ENCODE data around the gene CCDC81. TPM values are rescaled to one million over a fixed set of nuclear protein-coding genes. Genes with fewer than 3 reads are reported as not detected.
A peak's percentile ranks its signal among the peaks of the same experiment; 100 is the strongest.

CCDC81 gene
- total RNA-seq, 2 donors from 2014 or later = 33.3 to 34.0 TPM

DNA sequence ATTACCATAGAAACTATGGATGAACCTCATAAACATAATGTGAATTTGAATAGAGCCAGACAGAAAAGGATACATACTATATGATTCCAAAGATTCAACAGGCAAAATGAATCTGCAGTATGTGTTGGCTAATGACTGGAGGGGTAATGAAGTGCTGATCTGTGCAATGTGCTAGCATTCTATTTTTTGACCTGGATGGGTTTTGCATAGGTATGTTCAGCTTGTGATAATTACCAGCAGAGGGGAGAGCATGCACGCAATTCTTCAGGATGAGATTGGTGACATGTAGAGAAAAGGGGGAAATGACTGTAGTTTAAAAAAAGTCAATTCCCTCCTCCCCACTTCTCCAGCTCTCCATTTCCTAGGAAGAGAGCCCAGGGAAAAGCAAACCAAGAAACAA, 618 bp upstream of the CCDC81 start:
- Histone ChIP-seq H3K27ac (ENCODE audit: low read depth, low read length) (peak overlapping the region; percentile 54), H3K27me3 (ENCODE audit: control insufficient read depth, insufficient read depth, low read length, poor library complexity, severe bottlenecking) (no peaks in the 10 kb centered on the region), H3K36me3 (ENCODE audit: control insufficient read depth, insufficient read depth, low read length) (no peaks in the 10 kb centered on the region), H3K4me3 (ENCODE audit: low read length) (peak overlapping the region; percentile 24), H3K9me3 (ENCODE audit: control insufficient read depth, low read length) (peaks cover 33% of the 10 kb centered on the region), H3K9ac (ENCODE audit: extremely low read depth, low read length, poor library complexity, severe bottlenecking) (no peak overlapping the region), H3K4me1 (ENCODE audit: control insufficient read depth, insufficient read depth, low read length) (no peaks in the 10 kb centered on the region)
- Mint-ChIP-seq H3K9me3 (peaks cover 23% of the 10 kb centered on the region), H3K27ac (no peak overlapping the region), H3K36me3 (ENCODE audit: low read depth) (no peaks in the 10 kb centered on the region), H3K4me1 (peaks cover 15% of the 10 kb centered on the region), H3K27me3 (ENCODE audit: insufficient read depth) (peaks cover 9% of the 10 kb centered on the region), H3K4me3 (peak overlapping the region; percentile 51)
- TF ChIP-seq, protein P1, sequence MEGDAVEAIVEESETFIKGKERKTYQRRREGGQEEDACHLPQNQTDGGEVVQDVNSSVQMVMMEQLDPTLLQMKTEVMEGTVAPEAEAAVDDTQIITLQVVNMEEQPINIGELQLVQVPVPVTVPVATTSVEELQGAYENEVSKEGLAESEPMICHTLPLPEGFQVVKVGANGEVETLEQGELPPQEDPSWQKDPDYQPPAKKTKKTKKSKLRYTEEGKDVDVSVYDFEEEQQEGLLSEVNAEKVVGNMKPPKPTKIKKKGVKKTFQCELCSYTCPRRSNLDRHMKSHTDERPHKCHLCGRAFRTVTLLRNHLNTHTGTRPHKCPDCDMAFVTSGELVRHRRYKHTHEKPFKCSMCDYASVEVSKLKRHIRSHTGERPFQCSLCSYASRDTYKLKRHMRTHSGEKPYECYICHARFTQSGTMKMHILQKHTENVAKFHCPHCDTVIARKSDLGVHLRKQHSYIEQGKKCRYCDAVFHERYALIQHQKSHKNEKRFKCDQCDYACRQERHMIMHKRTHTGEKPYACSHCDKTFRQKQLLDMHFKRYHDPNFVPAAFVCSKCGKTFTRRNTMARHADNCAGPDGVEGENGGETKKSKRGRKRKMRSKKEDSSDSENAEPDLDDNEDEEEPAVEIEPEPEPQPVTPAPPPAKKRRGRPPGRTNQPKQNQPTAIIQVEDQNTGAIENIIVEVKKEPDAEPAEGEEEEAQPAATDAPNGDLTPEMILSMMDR (conservative IDR thresholded peaks at IDR 0.05) = no peak
- no peak for DNase-seq
- WGBS, 2 experiments (ENCODE audit: insufficient coverage in 1 of 2, insufficient read length in 1 of 2) = 67% methylated on average over 1 of the region's 1 CpG; no CpG with 5 or more reads in 1 of the 2 experiments

DNA sequence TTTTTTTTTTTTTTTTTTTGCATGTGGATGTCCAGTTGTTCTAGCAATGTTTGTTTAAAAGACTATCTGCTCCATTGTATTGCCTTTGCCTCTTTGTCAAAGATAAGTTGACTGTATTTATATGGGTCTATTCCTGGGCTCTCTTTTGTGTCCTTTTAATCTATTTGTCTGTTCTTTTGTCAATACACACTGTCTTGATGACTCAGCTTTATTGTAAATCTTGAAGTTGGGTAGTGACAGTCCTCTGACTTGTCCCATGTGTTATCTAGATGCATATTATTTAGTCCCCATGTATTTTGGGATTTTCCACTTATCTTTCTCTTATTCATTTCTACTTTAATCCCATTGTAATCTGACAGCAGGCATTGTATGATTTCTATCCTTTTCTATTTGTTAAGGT, 3.3 kb downstream of the CCDC81 start:
- Histone ChIP-seq H3K4me3 (ENCODE audit: low read length) (peak overlapping the region; percentile 4), H3K9me3 (ENCODE audit: control insufficient read depth, low read length) (peaks cover 33% of the 10 kb centered on the region), H3K27me3 (ENCODE audit: control insufficient read depth, insufficient read depth, low read length, poor library complexity, severe bottlenecking) (no peaks in the 10 kb centered on the region), H3K4me1 (ENCODE audit: control insufficient read depth, insufficient read depth, low read length) (no peaks in the 10 kb centered on the region), H3K9ac (ENCODE audit: extremely low read depth, low read length, poor library complexity, severe bottlenecking) (no peak overlapping the region), H3K36me3 (ENCODE audit: control insufficient read depth, insufficient read depth, low read length) (no peaks in the 10 kb centered on the region), H3K27ac (ENCODE audit: low read depth, low read length) (no peak overlapping the region)
- Mint-ChIP-seq H3K4me1 (peaks cover 15% of the 10 kb centered on the region), H3K4me3 (no peak overlapping the region), H3K27ac (no peak overlapping the region), H3K27me3 (ENCODE audit: insufficient read depth) (peaks cover 9% of the 10 kb centered on the region), H3K36me3 (ENCODE audit: low read depth) (no peaks in the 10 kb centered on the region), H3K9me3 (peaks cover 13% of the 10 kb centered on the region)
- DNase-seq = no peak
- TF ChIP-seq, protein P1 (conservative IDR thresholded peaks at IDR 0.05) = no peak

DNA sequence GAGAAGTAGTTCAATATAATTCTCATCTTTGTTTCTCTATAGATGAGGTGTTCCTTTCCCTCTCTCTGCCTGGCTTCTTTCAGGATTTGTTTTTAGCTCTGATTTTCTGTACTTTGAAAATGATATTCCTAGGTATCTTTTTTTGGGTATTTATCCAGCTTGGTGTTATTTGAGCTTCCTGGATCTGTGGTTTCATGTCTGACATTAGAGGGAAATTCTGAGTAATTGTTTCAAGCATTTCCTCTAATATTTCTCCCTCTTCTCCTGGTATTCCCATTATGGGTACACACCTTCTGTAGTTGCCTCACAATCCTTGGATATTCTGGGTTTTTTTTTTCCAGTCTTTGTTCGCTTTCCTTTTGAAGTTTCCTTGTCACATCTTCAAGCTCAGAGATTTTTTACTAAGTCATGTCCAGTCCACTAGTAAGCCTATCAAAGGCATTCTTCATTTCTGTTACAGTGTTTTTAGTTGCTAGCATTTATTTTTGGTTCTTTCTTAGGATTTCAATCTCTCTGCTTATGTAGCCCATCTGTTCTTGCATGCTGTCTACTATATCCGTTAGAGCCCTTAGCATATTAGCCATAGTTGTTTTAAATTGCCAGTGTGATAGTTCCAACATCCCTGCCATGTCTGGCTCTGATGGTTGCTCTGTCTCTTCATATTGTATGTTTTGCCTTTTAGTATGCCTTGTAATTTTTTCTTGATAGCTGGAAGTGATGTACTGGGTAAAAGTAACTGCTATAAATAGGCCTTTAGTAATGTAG, 5.8 kb downstream of the CCDC81 start:
- Mint-ChIP-seq H3K27me3 (ENCODE audit: insufficient read depth) (peaks cover 3% of the 10 kb centered on the region), H3K36me3 (ENCODE audit: low read depth) (no peaks in the 10 kb centered on the region), H3K9me3 (peaks cover 11% of the 10 kb centered on the region), H3K4me1 (peaks cover 8% of the 10 kb centered on the region), H3K4me3 (no peak overlapping the region), H3K27ac (no peak overlapping the region)
- Histone ChIP-seq H3K9ac (ENCODE audit: extremely low read depth, low read length, poor library complexity, severe bottlenecking) (no peak overlapping the region), H3K4me1 (ENCODE audit: control insufficient read depth, insufficient read depth, low read length) (no peaks in the 10 kb centered on the region), H3K27me3 (ENCODE audit: control insufficient read depth, insufficient read depth, low read length, poor library complexity, severe bottlenecking) (no peaks in the 10 kb centered on the region), H3K36me3 (ENCODE audit: control insufficient read depth, insufficient read depth, low read length) (no peaks in the 10 kb centered on the region), H3K27ac (ENCODE audit: low read depth, low read length) (no peak overlapping the region), H3K4me3 (ENCODE audit: low read length) (no peak overlapping the region), H3K9me3 (ENCODE audit: control insufficient read depth, low read length) (peaks cover 31% of the 10 kb centered on the region)
- TF ChIP-seq, protein P1 (conservative IDR thresholded peaks at IDR 0.05) = no peak
- DNase-seq = no peak
- 90 to 100% methylated on average over 2 of the region's 2 CpGs for WGBS, 2 experiments (ENCODE audit: insufficient coverage in 1 of 2, insufficient read length in 1 of 2)
